Measurements from ENCODE around the gene TRAF4.

- TF ChIP-seq CTCF (IDR thresholded peaks at IDR 0.05) (no peak), POLR2AphosphoS5 (IDR thresholded peaks at IDR 0.05) (no peak)
These were observed 44.3 kb downstream of the TRAF4 start for GRCh38 chr17:28788100-28788499.

Measured in suprapubic skin (tissue), 3 donors.